Measurements from ENCODE around the gene DNAH14. TPM values are rescaled to one million over a fixed set of nuclear protein-coding genes. Genes with fewer than 3 reads are reported as not detected.
"Not testable (repeated sequence)": the region's sequence is repeated elsewhere in the genome, so short reads cannot be mapped to it uniquely, and the experiment has no call there.

The DNAH14 gene
- total RNA-seq, 1 experiment from 2014 or later = not detected

GRCh38 chr1:225254676-225255075, 325.2 kb downstream of the DNAH14 start:
- DNase-seq (ENCODE audit: low read depth) = peak; percentile 72

GRCh38 chr1:225257081-225257480, 327.6 kb downstream of the DNAH14 start:
- no peak for DNase-seq (ENCODE audit: low read depth)

DNA sequence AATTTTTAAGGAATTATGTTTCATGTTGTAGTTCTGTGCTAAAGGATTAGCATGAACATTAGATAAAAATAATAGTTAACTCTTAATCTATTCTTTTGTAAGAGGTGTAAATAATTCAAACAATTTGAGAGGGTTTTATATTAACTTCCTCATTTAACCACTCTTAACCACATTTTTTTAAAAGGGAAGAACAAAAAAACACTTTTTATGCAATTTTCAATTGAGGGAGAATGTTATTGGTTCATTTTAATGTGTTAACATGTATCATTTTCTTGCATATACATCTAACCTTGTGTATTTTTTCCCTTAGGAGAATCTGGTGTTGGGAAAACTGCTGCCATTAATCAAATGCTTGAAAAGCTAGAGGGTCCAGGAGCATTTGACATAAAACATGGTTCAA, 329.3 kb downstream of the DNAH14 start:
- DNase-seq (ENCODE audit: low read depth) = no peak

DNA sequence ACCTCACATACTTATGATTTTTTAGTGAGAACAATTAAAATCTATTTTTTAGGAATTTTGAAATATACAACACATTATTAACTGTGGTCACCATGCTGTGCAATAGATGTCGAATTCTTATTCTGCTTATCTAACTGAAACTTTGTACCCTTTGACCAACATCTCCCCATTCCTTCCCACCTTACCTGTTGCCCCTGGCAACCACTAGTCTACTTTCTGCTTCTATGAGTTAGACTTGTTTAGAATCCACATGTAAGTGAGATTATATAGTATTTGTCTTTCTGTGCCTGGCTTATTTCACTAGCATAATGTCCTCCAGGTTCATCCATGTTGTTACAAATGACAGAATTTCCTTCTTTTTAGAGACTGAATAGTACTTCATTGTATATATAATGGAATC, 330.1 kb downstream of the DNAH14 start:
- DNase-seq (ENCODE audit: low read depth) = no peak

GRCh38 chr1:225260319-225260718, 330.8 kb downstream of the DNAH14 start:
- DNase-seq (ENCODE audit: low read depth) = no peak

- no peak for DNase-seq (ENCODE audit: low read depth)
Measured at GRCh38 chr1:225277445-225277844, 348.0 kb downstream of the DNAH14 start.

DNA sequence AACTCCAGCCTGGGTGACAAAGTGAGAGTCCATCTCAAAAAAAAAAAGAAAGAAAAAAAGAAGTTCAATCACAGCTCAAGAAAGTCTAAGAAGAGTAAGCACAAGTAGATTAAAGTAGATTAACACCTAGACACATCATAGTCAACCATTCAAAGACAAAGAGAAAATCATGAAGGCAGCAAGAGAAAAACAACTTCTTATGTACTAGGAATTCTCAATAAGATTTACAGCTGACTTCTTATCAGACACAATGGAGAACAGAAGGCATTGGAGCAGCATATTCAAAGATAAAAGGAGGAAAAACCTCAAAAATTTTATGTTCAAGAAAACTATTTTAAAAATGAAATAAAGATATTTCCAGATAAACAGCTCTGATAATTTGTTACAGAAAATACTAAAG, 351.1 kb downstream of the DNAH14 start:
- DNase-seq (ENCODE audit: low read depth) = no peak

DNA sequence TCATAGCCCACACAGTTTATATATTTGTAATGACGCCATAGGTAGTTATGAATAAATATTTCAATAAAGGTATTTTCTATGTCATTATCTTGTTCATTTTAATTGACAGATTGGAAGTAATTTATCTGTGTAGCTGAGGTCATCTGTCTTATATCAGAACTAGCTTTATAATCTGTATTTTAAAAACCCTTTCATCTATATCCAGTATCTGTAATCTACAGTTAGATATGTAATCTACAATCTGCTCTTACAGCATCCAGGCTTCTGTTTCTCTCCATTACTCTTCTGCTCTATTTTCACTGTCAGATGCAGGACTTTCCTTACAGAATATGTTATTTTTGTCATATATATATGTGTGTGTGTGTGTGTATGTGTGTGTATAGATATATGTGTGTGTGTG, 360.8 kb downstream of the DNAH14 start:
- DNase-seq (ENCODE audit: low read depth) = no peak

DNA sequence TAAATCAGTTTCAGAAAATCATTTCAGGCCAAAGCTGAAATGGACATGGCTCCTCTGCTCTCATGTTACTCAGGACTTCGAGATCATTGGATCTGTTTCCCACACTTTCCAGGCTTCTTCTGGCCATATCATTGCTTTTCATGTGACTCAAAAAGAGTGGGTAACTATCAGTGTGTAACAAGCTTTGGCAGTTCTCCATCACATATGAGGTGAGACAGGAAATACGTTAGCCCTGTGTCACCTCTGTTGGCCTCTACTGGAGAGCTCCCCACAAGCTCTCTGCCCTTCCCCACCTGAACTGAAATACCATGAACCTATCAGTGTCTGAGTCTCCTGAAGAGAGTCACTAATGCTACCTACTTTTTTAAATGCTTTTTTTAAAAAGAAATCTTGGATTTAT, 370.1 kb downstream of the DNAH14 start:
- peak; percentile 84 for DNase-seq (ENCODE audit: low read depth)

DNA sequence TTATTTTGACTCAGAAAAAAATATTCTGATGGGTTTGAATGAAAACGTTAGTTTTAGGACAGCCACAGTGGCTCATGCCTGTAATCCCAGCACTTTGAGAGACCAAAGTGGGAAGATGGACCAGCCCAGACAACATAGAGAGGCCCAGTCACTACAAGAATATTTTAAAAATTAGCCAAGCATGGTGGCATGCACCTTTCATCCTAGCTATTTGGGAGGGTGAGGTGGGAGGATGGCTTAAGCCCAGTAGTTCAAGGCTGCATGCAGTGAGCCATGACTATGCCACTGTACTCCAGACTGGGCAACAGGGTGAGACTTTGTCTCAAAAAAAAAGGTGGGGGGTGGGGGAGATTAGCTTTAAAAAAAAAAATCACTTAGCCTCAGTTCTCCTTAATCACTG, 370.9 kb downstream of the DNAH14 start:
- no peak for DNase-seq (ENCODE audit: low read depth)

DNA sequence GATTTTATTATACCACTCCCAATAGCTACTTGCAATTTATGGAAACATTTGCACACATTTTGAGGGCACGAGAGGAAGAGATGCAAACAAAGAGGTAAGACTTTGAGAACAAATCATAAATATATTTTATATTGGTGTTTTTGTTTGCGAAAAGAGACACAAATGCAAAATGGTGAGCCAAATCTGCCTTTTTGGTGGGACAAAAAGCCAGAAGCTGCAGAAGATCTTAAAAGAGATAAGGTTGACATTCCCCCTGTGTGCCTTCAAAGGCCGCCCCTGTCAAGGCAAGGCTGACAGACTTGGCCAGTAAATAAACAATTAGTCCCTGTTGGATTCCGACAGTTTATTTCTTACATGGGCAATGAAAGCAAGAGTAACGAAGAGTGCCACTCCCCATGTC, 375.5 kb downstream of the DNAH14 start:
- DNase-seq (ENCODE audit: low read depth) = no peak

- not testable (repeated sequence) for DNase-seq (ENCODE audit: low read depth)
Measured at GRCh38 chr1:225310544-225310943, 381.1 kb downstream of the DNAH14 start.

DNA sequence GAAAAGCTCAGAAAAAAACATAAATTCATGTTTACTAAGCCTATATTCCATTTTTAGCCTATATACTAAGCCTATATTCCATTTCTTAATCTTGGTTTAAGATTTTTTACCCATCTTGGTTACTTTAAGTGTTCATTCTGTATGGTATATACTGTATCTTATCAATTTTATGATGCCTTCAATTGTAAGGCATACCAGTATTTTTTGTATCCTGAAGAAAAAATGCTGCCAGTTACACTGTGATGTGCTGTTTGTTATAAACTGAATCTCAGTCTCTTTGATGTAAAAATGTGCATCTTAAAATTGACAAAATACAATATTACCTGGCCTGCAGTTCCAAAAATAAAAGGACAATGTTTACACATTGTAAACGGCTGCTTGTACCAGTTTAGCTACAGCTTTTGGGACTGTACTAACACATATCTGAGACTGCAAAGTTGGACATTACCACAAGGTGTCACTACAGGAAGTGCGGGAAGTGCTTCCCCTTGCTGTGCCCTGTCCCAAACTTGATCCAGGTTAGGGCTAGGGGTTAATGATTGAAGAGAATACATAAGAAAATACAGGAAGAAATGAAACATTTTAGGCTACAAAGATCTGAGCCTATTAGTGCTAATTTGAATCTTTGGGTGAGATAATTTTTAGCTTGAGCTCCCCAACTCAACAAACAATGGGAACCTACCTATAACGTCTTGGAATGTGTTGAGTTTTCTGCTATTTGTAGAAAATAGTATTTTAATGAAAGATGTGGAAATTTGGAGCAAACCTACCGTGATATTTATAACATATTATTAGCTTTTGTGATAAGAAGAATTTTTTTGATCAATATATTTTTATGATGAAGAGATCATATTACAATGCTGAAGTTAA, 389.5 kb downstream of the DNAH14 start:
- DNase-seq (ENCODE audit: low read depth) = peak; percentile 55

DNA sequence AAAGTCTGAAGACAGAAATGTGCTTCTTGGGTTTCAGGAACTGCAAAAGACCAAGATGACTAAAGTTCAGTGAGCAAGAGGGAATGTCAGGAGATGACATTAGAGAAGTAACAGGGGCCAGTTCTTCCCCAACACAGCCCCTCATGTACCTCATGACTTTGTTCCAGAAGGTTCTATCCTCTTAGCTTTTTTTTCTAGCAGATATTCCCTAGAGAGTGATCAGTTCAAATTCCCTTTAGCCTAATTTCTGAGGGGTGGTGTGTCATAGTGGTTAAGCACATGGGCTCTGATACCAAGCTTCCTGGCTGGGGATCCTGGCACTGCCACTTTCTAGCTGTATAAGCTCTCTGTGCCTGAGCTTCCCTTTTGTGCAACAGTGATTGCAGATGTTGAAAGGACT, 390.4 kb downstream of the DNAH14 start:
- DNase-seq (ENCODE audit: low read depth) = no peak

GRCh38 chr1:225321784-225322183, 392.3 kb downstream of the DNAH14 start:
- DNase-seq (ENCODE audit: low read depth) = no peak

DNA sequence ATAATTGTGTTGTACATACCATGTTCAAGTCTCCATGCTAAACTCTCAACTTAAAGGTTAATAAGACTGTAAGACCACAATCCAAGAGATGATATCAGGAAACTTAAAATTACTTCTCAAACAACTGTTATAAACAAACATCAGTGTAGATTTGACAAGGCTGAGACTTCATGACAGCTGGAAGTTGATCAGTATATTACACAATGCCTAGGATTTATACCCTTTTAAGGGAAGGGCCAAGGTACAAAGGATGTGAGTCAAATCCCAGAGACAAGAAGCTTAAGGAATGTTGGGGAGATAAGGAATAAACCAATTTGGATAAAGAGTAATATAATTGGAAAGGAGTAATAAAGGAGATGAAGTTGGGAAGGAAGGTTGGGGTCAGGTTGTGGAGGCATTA, 399.6 kb downstream of the DNAH14 start:
- peak; percentile 35 for DNase-seq (ENCODE audit: low read depth)

DNA sequence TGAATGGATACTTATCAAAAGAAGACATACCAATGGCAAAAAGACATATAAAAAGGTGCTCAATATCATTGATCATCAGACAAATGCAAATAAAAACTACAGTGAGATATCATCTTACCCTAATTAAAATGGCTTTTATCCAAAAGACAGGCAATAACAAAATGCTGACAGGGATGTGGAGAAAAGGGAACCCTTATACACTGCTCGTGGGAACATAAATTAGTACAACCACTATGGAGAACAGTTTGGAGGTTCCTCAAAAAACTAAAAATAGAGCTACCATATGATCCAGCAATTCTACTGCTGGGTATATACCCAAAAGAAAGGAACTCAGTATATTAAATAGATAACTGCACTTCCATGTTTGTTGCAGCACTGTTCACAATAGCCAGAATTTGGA, 400.5 kb downstream of the DNAH14 start:
- DNase-seq (ENCODE audit: low read depth) = not testable (repeated sequence)

DNA sequence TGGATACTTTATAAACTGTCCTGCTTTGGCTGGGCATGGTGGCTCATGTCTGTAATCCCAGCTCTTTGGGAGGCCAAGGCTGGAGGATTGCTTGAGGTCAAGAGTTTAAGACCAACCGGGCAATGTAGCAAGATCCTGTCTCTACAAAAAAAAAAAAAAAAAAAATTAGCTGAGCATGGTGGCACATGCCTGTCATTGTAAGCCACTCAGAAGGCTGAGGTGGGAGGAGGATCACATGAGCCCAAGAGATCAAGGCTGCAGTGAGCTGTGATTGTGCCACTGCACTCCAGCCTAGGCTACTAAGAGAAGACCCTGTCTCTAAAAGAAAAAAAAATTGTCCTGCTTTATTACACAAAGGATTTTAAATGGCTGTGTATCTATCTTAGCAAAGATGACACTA, 403.2 kb downstream of the DNAH14 start:
- no peak for DNase-seq (ENCODE audit: low read depth)

DNA sequence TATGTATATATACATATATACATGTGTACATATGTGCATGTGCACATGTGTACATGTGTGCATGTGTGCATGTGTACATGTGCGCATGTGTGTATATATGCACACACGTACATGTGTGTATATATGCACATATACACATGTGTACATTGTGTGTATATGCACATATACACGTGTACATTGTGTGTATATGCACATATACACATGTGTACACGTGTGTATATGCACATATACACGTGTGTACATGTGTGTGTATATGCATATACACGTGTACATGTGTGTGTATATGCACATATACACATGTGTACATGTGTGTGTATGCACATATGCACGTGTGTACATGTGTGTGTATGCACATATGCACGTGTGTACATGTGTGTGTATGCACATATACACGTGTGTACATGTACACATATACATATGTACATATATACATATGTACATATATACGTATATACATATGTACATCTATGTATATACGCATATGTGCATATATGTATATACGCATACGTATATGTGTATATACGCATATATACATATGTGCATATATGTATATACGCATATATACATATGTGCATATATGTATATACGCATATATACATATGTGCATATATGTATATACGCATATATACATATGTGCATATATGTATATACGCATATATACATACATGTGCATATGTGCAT, 405.8 kb downstream of the DNAH14 start:
- DNase-seq (ENCODE audit: low read depth) = not testable (repeated sequence)

GRCh38 chr1:225338545-225338944, 409.1 kb downstream of the DNAH14 start:
- no peak for DNase-seq (ENCODE audit: low read depth)

- no peak for DNase-seq (ENCODE audit: low read depth)
Measured at GRCh38 chr1:225341642-225342041, 412.2 kb downstream of the DNAH14 start.

DNA sequence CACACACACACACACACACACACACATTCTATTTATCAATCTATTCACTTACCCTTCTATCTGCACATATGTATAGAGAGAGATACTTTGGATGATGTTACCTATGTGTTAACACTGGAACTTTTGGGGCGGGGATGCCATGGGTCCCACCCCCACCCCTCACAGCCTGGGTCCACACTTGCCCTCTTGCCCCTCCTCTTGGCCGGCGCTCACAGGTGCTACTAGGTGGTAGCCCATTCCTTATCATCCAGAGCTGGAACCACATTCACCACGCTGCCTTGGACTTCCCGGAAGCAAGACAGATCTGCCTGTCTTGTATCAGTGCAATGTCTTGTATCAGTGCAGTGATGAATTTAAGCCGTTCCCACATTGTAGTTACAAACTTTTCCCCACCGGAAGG, 413.2 kb downstream of the DNAH14 start:
- no peak for DNase-seq (ENCODE audit: low read depth)

- peak; percentile 37 for DNase-seq (ENCODE audit: low read depth)
Measured at GRCh38 chr1:225343618-225344017, 414.1 kb downstream of the DNAH14 start.

Measured in M059J (cell line).